Gastrocnemius medialis (tissue), 4 donors: ENCODE results near the gene SAP30L. TPM values are rescaled to one million over a fixed set of nuclear protein-coding genes. Genes with fewer than 3 reads are reported as not detected.

ENCODE experiments used
- ATAC-seq, 2 donors: fragments of 150-250 bp; one replicate each; pipeline ENCODE4 v1.9.1; 2016
- DNase-seq, 2 donors: peaks; one replicate each; pipeline ENCODE4 v3.0.0-alpha.2; 2019
- H3K27ac ChIP-seq, 4 donors: fragments of 200-600 bp; sonication (generic); 1 replicate in 1 of 4; 2 replicates in 3 of 4; pipeline ENCODE4 v1.5.1; 2016 to 2018; ENCODE audit warnings: mild to moderate bottlenecking in 2 of 4, moderate library complexity in 1 of 4
- H3K27me3 ChIP-seq, 3 donors: fragments of 200-600 bp; sonication (generic) in 2 of 3; 1 replicate in 1 of 3; 2 replicates in 2 of 3; pipeline versions ENCODE4 v1.5.1 to v1.6.0; 2016 to 2019; ENCODE audit warnings: mild to moderate bottlenecking in 1 of 3, moderate library complexity in 1 of 3
- H3K36me3 ChIP-seq, 2 donors: fragments of 200-600 bp; sonication (generic) in 1 of 2; one replicate each; pipeline ENCODE4 v1.5.1; 2017 to 2018
- H3K4me1 ChIP-seq, 2 donors: fragments of 200-600 bp; sonication (generic) in 1 of 2; one replicate each; pipeline ENCODE4 v1.5.1; 2016 to 2017; ENCODE audit warnings: mild to moderate bottlenecking in 2 of 2
- H3K4me3 ChIP-seq, 4 donors: fragments of 200-600 bp; sonication (generic) in 3 of 4; 1 replicate in 1 of 4; 2 replicates in 3 of 4; pipeline ENCODE4 v1.5.1; 2016 to 2019; ENCODE audit warnings: mild to moderate bottlenecking in 2 of 4
- H3K9me3 ChIP-seq, 3 donors: fragments of 200-600 bp; sonication (generic) in 2 of 3; 1 replicate in 1 of 3; 2 replicates in 2 of 3; pipeline ENCODE4 v1.5.1; 2016 to 2019
- POLR2A ChIP-seq, 2 donors: fragments of 450-650 bp; IDR thresholded peaks; one replicate each; pipeline ENCODE4 v1.6.1; 2017; ENCODE audit warnings: antibody characterized with exemption in 2 of 2, mild to moderate bottlenecking in 2 of 2, moderate library complexity in 2 of 2
- in situ Hi-C, 4 donors: fragments of 200-750 bp; cut with MboI; loops; one replicate each; pipeline versions ENCODE4 v1.15.0 to v1.8.0; 2017; ENCODE audit warnings: low sequenced_read_pairs in 4 of 4
- intact Hi-C: fragments of 100-400 bp; cut with DNase I; formaldehyde crosslinking; loops from one replicate; pipeline ENCODE4 v1.15.1; 2023; ENCODE audit warnings: low total_unique reads
- total RNA-seq, 4 donors: library from RNA; depleted of rRNA; stranded (reverse); fragments of >200 nt; gene quantifications; one replicate each; pipeline versions ENCODE4 v1.1.0 to v1.2.3, GENCODE V29; 2016
- TF ChIP-seq, protein P1 (sequence below), 5 experiments: fragments of 450-650 bp in 3 of 5; fragments of 200-600 bp in 2 of 5; sonication (generic) in 2 of 5; IDR thresholded peaks in 4 of 5; conservative IDR thresholded peaks in 1 of 5; 1 replicate in 4 of 5; 2 replicates in 1 of 5; pipeline ENCODE4 v1.5.1; 2016 to 2019; ENCODE audit warnings: antibody characterized with exemption in 5 of 5, mild to moderate bottlenecking in 3 of 5, moderate library complexity in 3 of 5

SAP30L gene
- total RNA-seq, 4 donors from 2014 or later = 18.8 to 35.6 (median 25.5) TPM

DNA sequence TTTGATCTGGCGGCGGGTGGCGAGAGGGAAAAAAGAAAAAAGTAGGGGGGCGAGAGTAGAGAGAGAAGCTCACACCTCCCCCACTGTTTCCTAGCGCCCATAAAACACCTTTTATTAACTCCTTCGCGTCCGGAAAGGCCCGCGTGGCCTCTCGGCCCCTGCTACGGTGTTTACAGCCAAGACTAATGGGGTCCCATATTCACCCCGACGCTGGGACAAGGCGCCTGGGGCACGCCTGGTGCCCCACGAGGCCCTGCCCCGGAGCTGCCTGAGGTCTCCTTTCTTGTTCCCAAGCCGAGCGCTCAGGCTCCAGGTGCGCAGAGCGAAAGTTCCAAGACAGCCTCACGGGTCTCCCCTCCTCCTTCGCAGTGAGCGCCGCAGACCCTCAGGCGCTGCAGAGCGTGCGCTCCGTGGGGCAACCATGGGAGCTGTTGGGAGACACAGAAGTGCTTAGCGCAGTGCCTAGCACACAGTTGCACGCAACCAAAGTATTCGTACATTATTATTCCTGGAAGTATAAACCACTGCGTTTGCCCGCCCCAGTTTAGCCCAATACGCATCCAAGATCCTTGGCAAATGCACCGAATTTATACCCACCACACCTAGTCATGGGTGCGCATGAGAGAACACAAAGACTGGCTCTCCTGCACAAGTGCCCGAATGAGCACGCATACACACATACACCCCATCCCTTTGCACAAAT, 27.9 kb downstream of the SAP30L start:
- no peak overlapping the region for H3K27ac ChIP-seq
- no peak for ATAC-seq

DNA sequence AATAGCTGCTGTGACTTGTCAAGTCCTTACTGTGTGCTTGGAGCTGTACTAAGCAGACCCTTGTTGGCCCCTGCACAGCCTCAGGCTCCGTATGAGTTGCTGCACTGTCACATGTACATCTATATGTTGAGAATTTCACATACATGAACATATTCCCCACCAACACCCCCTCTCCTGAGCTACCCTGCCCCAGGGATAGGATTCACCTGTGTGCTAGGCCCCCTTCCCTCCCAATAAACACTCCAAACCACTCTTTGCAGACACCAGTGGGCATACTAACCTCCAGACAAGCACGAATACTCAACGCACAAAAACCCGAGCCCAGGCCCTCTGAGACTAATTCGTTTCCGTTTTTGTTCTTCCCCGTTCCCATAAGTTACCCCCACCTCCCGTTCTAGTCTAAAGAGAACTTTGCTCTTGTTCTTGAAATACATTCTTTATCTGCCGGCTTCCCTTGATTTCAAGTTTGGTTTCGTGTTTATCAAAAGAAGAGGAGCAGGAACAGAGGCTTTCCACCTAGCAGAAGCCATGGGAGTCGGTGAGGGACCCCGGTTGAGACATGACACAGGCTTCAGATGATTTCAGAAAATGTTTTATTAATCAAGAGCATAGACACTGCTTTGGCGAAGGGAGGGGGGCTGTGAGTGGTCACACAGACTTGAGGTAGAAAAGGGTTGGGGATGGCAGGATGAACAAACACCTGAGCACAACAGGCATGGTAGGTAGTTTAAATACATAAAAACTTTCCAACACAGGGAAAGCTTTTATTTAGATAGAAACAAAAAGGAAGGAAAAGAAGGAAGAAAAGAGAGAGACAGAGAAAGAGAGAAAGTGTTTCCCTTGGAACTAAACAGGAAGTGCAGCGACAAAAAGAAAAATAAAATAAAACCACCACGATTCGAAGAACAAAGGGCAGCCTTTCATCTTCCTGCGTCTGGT, 28.9 kb downstream of the SAP30L start:
- peak overlapping the region in 1 of 4 donors; percentile 32 for H3K4me3 ChIP-seq
- no peaks in the 10 kb centered on the region for H3K9me3 ChIP-seq
- in situ Hi-C loops = no loop called here
- no peak overlapping the region for H3K27ac ChIP-seq
- intact Hi-C loops = no loop called here
- ATAC-seq (no peak), DNase-seq (no peak)
- H3K27me3 ChIP-seq = peaks cover 94 to 99% (median 96%) of the 10 kb centered on the region in 3 donors
- H3K36me3 ChIP-seq = no peaks in the 10 kb centered on the region
- TF ChIP-seq POLR2A (IDR thresholded peaks at IDR 0.05) = no peak
- TF ChIP-seq, protein P1, sequence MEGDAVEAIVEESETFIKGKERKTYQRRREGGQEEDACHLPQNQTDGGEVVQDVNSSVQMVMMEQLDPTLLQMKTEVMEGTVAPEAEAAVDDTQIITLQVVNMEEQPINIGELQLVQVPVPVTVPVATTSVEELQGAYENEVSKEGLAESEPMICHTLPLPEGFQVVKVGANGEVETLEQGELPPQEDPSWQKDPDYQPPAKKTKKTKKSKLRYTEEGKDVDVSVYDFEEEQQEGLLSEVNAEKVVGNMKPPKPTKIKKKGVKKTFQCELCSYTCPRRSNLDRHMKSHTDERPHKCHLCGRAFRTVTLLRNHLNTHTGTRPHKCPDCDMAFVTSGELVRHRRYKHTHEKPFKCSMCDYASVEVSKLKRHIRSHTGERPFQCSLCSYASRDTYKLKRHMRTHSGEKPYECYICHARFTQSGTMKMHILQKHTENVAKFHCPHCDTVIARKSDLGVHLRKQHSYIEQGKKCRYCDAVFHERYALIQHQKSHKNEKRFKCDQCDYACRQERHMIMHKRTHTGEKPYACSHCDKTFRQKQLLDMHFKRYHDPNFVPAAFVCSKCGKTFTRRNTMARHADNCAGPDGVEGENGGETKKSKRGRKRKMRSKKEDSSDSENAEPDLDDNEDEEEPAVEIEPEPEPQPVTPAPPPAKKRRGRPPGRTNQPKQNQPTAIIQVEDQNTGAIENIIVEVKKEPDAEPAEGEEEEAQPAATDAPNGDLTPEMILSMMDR (IDR thresholded peaks at IDR 0.05 in 4 of 5, conservative IDR thresholded peaks at IDR 0.05 in 1 of 5) = no peak
- peaks cover 30 to 61% of the 10 kb centered on the region in 2 donors for H3K4me1 ChIP-seq

More for the DNA sequence above, 27.9 kb downstream of the SAP30L start:
- Histone ChIP-seq H3K27me3 (peaks cover 91 to 95% (median 92%) of the 10 kb centered on the region in 3 donors), H3K4me1 (peaks cover 27 to 53% of the 10 kb centered on the region in 2 donors), H3K36me3 (no peaks in the 10 kb centered on the region), H3K4me3 (peak overlapping the region in 1 of 4 donors; percentile 35), H3K9me3 (no peaks in the 10 kb centered on the region)
- in situ Hi-C loops (no loop called here), intact Hi-C loops (no loop called here)
- TF ChIP-seq, protein P1 (IDR thresholded peaks at IDR 0.05 in 4 of 5, conservative IDR thresholded peaks at IDR 0.05 in 1 of 5) = no peak
- TF ChIP-seq POLR2A (IDR thresholded peaks at IDR 0.05) = no peak
- no peak for DNase-seq

DNA sequence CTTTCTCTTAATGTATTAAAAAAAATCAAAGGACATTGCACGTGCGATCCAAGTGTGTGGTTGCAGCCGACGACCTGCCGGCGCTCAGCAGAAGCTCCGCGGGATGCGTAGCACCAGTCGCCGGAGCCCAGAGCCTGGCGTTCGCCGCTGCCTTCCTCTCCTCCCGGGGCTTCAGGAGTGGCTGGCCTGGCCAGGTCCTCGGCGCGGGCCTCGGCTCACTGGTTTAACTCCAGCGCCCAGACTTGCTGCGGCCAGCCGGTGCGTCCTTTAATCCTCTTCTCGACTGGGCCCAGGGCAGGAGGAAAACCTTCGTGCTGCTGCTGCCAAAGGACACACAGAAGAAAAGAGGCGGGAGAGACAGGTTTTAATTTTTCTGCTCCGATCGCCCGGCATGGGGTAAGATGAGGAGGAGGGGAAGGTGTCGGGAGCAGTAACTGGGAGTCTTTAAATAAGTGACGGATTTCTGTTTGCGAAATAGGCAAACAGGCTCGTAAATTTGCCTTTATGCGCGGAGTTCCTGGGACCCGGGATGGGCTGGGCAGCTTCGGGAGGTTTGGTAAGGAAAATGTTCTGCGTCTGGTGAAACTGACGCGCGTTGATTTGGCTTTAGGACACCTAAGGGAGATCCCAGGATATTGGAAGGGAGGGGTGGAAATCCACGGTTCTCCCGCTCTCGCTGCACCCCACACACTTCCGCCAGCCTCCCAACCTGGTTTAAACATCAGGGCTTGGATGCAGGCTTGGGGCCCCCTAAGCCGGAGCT, 30.0 kb downstream of the SAP30L start:
- DNase-seq (no peak), ATAC-seq (no peak)
- peaks cover 100% of the 10 kb centered on the region in 3 donors for H3K27me3 ChIP-seq
- H3K27ac ChIP-seq = no peak overlapping the region
- TF ChIP-seq, protein P1 (IDR thresholded peaks at IDR 0.05 in 4 of 5, conservative IDR thresholded peaks at IDR 0.05 in 1 of 5) = no peak
- TF ChIP-seq POLR2A (IDR thresholded peaks at IDR 0.05) = no peak
- H3K36me3 ChIP-seq = no peaks in the 10 kb centered on the region
- peak overlapping the region in 1 of 4 donors; percentile 32 for H3K4me3 ChIP-seq
- in situ Hi-C loops (no loop called here), intact Hi-C loops (no loop called here)
- peaks cover 30 to 68% of the 10 kb centered on the region in 2 donors for H3K4me1 ChIP-seq
- no peaks in the 10 kb centered on the region for H3K9me3 ChIP-seq

DNA sequence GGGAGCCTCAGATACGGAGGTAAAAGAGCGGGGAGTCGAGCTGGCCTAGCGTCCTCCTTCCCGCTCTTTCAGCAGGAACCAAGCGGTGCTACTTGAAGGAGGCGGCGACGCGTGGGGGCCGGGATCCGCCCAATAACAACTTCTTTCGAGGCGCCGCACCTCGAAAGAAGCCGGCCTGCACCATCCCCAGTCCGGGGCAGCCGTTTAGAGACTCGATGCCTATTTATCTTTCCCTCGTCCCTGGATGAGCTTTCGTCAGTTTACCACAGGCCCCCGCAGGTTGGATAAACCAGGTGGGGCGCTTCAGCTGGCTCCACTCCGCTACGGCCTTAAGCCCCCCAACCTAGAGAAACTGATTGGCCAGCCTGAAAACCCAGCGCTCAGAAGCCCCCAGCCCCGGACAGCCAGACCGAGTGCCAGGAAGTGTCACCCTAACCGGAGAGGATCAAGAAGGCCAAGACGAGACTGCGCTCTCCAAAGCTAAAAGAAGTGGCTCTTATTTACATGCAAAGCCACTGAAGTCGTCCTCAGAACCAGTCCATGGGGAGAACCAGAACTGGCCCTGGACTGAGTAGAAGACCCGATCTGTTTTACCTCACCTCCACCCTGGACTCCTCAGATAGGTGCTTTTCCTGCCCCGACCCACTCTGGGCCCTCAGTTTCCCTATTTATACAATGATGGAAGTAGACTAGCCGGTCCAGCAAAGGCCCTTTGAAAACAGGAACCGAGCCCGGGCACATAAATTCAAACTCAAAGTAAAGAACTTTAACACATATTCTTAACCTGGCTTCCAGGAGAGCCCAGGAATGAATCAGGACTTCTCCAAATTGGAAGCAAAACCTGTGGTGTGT, 30.8 kb downstream of the SAP30L start:
- Histone ChIP-seq H3K27ac (no peak overlapping the region), H3K4me1 (peaks cover 30 to 68% of the 10 kb centered on the region in 2 donors), H3K27me3 (peaks cover 100% of the 10 kb centered on the region in 3 donors), H3K4me3 (peak overlapping the region in 1 of 4 donors; percentile 45), H3K9me3 (no peaks in the 10 kb centered on the region), H3K36me3 (no peaks in the 10 kb centered on the region)
- ATAC-seq (no peak), DNase-seq (no peak)
- in situ Hi-C loops = no loop called here
- TF ChIP-seq, protein P1 (IDR thresholded peaks at IDR 0.05 in 4 of 5, conservative IDR thresholded peaks at IDR 0.05 in 1 of 5) = no peak
- no peak for TF ChIP-seq POLR2A (IDR thresholded peaks at IDR 0.05)
- intact Hi-C loops = no loop called here
